ENCODE results near the gene UAP1.

DNA sequence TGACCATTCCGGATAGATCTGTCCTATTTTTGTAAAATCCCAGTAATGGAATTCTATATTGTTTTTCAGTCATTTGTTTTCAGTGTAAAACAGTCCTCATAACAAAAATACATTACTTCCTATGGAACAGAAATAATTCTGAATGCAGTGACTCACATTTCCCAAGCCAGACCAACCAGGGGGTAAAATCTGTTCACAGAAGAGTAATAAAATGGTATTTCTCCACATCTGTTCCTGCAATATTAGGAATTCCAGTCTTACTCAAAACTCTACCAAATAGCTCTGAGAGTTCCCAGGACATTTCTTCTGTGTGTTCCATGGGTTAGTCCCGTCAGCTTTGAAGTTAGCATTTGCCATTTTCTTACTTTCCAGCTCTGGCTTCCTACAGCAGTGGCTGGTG lies 68.1 kb downstream of the UAP1 start:
- TF ChIP-seq, protein P1, sequence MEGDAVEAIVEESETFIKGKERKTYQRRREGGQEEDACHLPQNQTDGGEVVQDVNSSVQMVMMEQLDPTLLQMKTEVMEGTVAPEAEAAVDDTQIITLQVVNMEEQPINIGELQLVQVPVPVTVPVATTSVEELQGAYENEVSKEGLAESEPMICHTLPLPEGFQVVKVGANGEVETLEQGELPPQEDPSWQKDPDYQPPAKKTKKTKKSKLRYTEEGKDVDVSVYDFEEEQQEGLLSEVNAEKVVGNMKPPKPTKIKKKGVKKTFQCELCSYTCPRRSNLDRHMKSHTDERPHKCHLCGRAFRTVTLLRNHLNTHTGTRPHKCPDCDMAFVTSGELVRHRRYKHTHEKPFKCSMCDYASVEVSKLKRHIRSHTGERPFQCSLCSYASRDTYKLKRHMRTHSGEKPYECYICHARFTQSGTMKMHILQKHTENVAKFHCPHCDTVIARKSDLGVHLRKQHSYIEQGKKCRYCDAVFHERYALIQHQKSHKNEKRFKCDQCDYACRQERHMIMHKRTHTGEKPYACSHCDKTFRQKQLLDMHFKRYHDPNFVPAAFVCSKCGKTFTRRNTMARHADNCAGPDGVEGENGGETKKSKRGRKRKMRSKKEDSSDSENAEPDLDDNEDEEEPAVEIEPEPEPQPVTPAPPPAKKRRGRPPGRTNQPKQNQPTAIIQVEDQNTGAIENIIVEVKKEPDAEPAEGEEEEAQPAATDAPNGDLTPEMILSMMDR (IDR thresholded peaks at IDR 0.05) = no peak
- TF ChIP-seq POLR2A (IDR thresholded peaks at IDR 0.05) = no peak

Data from body of pancreas (tissue), 4 donors.